A549 (cell line): ENCODE measurements around the gene EFHD1.

Experiments used
- ATOH8 ChIP-seq: fragments of 250-450 bp; sonication (Bioruptor Pico); IDR thresholded peaks from 2 replicates; pipeline ENCODE4 v1.5.0; 2020; ENCODE audit warnings: low read depth, mild to moderate bottlenecking, moderate library complexity
- BHLHE40 ChIP-seq: IDR thresholded peaks from 2 replicates; pipeline ENCODE4 v1.6.1; 2012; ENCODE audit warnings: low read depth, low read length, inconsistent platforms
- CTCF ChIP-seq: fragments of >200 bp; sonication (Bioruptor Twin); formaldehyde crosslinking; IDR thresholded peaks from 3 replicates; pipeline ENCODE4 v1.5.1; 2016
- EP300 ChIP-seq, 2 experiments: fragments of >200 bp; sonication (Bioruptor Twin); formaldehyde crosslinking; IDR thresholded peaks; 2 replicates in 1 of 2; 3 replicates in 1 of 2; pipeline ENCODE4 v1.6.1; 2016 to 2017
- ESRRA ChIP-seq: fragments of 150-350 bp; IDR thresholded peaks from 2 replicates; pipeline ENCODE4 v1.6.1; 2014; ENCODE audit warnings: mild to moderate bottlenecking, low read length, borderline replicate concordance
- HDAC2 ChIP-seq: fragments of 200-600 bp; sonication (generic); IDR thresholded peaks from 2 replicates; pipeline ENCODE4 v1.6.1; 2016
- KDM5A ChIP-seq: fragments of 200-600 bp; sonication (generic); IDR thresholded peaks from 2 replicates; pipeline ENCODE4 v1.6.1; 2016; ENCODE audit warnings: antibody characterized with exemption, mild to moderate bottlenecking
- NPAS2 ChIP-seq: fragments of 250-450 bp; sonication (Bioruptor Pico); IDR thresholded peaks from 2 replicates; pipeline ENCODE4 v1.8.0; 2022; ENCODE audit warnings: mild to moderate bottlenecking, moderate library complexity, borderline replicate concordance
- POLR2A ChIP-seq: IDR thresholded peaks from 2 replicates; pipeline ENCODE4 v1.6.1; 2012; ENCODE audit warnings: mild to moderate bottlenecking, low read length
- RAD21 ChIP-seq, 2 experiments: fragments of >200 bp in 1 of 2; sonication (Bioruptor Twin) in 1 of 2; formaldehyde crosslinking in 1 of 2; IDR thresholded peaks in 1 of 2; conservative IDR thresholded peaks in 1 of 2; 2 replicates in 1 of 2; 3 replicates in 1 of 2; pipeline ENCODE4 v1.6.1; 2012 to 2018; ENCODE audit warnings: inconsistent platforms in 1 of 2
- RCOR1 ChIP-seq: fragments of 150-350 bp; IDR thresholded peaks from 2 replicates; pipeline ENCODE4 v1.6.1; 2014; ENCODE audit warnings: antibody characterized with exemption, low read length, low read depth
- REST ChIP-seq: fragments of 200-600 bp; sonication (generic); IDR thresholded peaks from 2 replicates; pipeline ENCODE4 v1.6.1; 2016; ENCODE audit warnings: antibody characterized with exemption, mild to moderate bottlenecking, moderate library complexity
- RFX5 ChIP-seq: fragments of 450-650 bp; IDR thresholded peaks from 2 replicates; pipeline ENCODE4 v1.7.1; 2014; ENCODE audit warnings: antibody characterized with exemption, mild to moderate bottlenecking, moderate library complexity
- RNF2 ChIP-seq: fragments of 200-600 bp; sonication (generic); IDR thresholded peaks from 2 replicates; pipeline ENCODE4 v1.6.1; 2016; ENCODE audit warnings: low read depth, mild to moderate bottlenecking, antibody characterized with exemption, moderate library complexity, borderline replicate concordance

DNA sequence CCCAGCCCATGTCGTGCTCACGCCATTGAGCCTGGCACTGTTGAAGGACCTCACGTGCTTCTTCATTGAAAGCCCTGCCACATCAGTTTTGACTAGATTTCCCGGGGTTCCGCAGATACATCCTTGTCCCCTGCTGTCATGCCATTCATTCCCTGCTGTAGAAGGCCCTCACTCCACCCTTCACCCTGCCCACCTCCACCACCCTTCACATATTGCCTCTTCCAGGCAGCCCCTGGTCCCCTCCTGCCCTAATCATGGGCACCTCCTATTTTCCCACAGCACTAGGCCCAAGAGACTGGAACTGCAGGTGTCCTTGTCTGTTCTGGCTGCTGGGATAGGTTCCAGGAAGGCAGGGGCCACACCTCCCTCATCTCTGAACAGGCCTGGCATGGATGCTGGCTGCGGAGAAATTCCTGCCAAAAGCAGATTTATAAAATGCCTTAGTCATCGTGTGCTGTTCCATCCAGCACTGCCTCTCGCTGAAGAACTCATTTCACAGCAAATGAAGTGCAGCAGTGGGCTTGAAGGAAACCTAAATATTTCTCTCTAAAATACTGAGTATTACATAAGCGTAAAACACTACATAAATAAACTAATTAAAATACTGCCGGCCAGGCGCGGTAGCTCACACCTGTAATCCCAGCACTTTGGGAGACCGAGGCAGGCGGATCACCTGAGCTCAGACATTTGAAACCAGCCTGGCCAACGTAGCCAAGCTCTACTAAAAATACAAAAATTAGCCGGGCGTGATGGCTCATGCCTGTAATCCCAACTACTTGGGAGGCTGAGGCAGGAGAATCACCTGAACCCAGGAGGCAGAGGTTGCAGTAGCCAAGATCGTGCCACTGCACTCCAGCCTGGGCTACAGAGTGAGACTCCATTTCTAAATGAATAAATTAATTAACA, 44.5 kb upstream of the EFHD1 start:
- TF ChIP-seq RCOR1 (no peak), KDM5A (no peak), ESRRA (no peak), ATOH8 (CRISPR knock-in tag) (no peak), RFX5 (no peak), CTCF (no peak), HDAC2 (no peak), POLR2A (no peak), EP300 (IDR thresholded peaks at IDR 0.05) (no peak), BHLHE40 (no peak), REST (no peak), NPAS2 (CRISPR knock-in tag) (no peak), RAD21 (conservative IDR thresholded peaks at IDR 0.05 in 1 of 2, IDR thresholded peaks at IDR 0.05 in 1 of 2) (no peak), RNF2 (no peak)
